IMR-90 (cell line): ENCODE results near the gene CDCA4.

Experiments used
- BHLHE40 ChIP-seq: fragments of 150-350 bp; IDR thresholded peaks from 2 replicates; pipeline ENCODE4 v1.6.1; 2016; ENCODE audit warnings: mild to moderate bottlenecking, low read depth, low read length
- CHD1 ChIP-seq: IDR thresholded peaks from 2 replicates; pipeline ENCODE4 v1.6.1; 2012; ENCODE audit warnings: low read depth, low read length, improper control_type of control experiment
- CTCF ChIP-seq: conservative IDR thresholded peaks from 2 replicates; pipeline ENCODE4 v1.5.1; 2012; ENCODE audit warnings: mild to moderate bottlenecking, low read depth, low read length, improper control_type of control experiment
- ELK1 ChIP-seq: fragments of 150-350 bp; IDR thresholded peaks from 2 replicates; pipeline ENCODE4 v1.6.1; 2016; ENCODE audit warnings: low read depth, mild to moderate bottlenecking, low read length, moderate library complexity, borderline replicate concordance
- FOS ChIP-seq: fragments of 150-350 bp; IDR thresholded peaks from 2 replicates; pipeline ENCODE4 v1.6.1; 2016; ENCODE audit warnings: low read depth, low read length
- MAFK ChIP-seq: IDR thresholded peaks from 2 replicates; pipeline ENCODE4 v1.6.1; 2012; ENCODE audit warnings: low read depth, low read length, improper control_type of control experiment
- MXI1 ChIP-seq: IDR thresholded peaks from 2 replicates; pipeline ENCODE4 v1.6.1; 2012; ENCODE audit warnings: low read depth, mild to moderate bottlenecking, low read length, moderate library complexity, borderline replicate concordance
- NFE2L2 ChIP-seq: fragments of 150-350 bp; IDR thresholded peaks from 2 replicates; pipeline ENCODE4 v1.6.1; 2016; ENCODE audit warnings: low read depth, mild to moderate bottlenecking, low read length
- POLR2A ChIP-seq: IDR thresholded peaks from 2 replicates; pipeline ENCODE4 v1.6.1; 2012; ENCODE audit warnings: mild to moderate bottlenecking, low read depth, low read length
- RAD21 ChIP-seq: IDR thresholded peaks from 2 replicates; pipeline ENCODE4 v1.6.1; 2012; ENCODE audit warnings: low read length, improper control_type of control experiment
- RCOR1 ChIP-seq: IDR thresholded peaks from 2 replicates; pipeline ENCODE4 v1.6.1; 2012; ENCODE audit warnings: mild to moderate bottlenecking, low read length, improper control_type of control experiment; ENCODE audit not compliant: insufficient replicate concordance
- RFX5 ChIP-seq: IDR thresholded peaks from 2 replicates; pipeline ENCODE4 v1.8.0; 2012; ENCODE audit warnings: low read depth, mild to moderate bottlenecking, low read length, moderate library complexity
- SMC3 ChIP-seq: fragments of 150-350 bp; IDR thresholded peaks from 2 replicates; pipeline ENCODE4 v1.6.1; 2016; ENCODE audit warnings: low read depth, mild to moderate bottlenecking, antibody characterized with exemption, low read length, moderate library complexity
- USF2 ChIP-seq: fragments of 150-350 bp; IDR thresholded peaks from 2 replicates; pipeline ENCODE4 v1.6.1; 2017; ENCODE audit warnings: mild to moderate bottlenecking, antibody characterized with exemption, low read length, low read depth

- TF ChIP-seq POLR2A (no peak), CHD1 (no peak), CTCF (no peak), USF2 (no peak), RAD21 (no peak), SMC3 (no peak), RFX5 (no peak), NFE2L2 (no peak), MXI1 (no peak), BHLHE40 (no peak), ELK1 (no peak), MAFK (no peak), RCOR1 (no peak), FOS (no peak)
These were observed 40.0 kb downstream of the CDCA4 start for GRCh38 chr14:104980611-104981531.
